ENCODE results near the gene STOML2.

Gene STOML2

DNA sequence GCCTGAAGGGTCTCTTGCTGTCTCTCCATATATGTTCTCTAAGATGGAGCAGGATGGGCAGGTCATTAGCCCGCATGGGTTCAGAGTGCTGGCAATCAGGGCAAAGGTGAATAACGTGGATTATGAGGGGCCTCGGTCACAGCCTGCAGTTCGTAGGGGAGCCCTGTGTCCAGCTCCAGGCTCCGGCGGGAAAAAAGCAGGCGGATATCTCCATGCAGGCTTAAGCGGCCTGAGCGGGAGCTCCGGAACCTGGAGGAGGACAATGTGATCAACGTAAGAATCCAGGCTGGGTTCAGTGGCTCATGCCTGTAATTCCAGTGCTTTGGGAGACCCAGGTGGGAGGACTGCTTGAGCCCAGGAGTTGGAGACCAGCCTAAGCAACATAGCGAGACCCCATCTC, 2.2 kb upstream of the STOML2 start:
- Histone ChIP-seq H2AFZ (ENCODE audit: insufficient read depth, low read length, poor library complexity) (no peak overlapping the region), H3K4ac (ENCODE audit: low read depth, low read length) (no peak overlapping the region), H2BK12ac (ENCODE audit: low read length) (no peak overlapping the region), H3K9me3 (ENCODE audit: insufficient read depth, low read depth, low read length) (no peaks in the 10 kb centered on the region), H4K8ac (ENCODE audit: low read depth, low read length) (no peak overlapping the region), H3K79me2 (ENCODE audit: control insufficient read depth, insufficient read depth, low read length, poor library complexity) (peaks cover 5% of the 10 kb centered on the region), H2AK5ac (ENCODE audit: low read length) (no peak overlapping the region), H3K36me3 (ENCODE audit: control insufficient read depth in 1 of 2, insufficient read depth in 2 of 2, low read length in 2 of 2) (peaks cover 56 to 59% of the 10 kb centered on the region in 2 experiments), H3K4me3 (ENCODE audit: low read depth, low read length) (no peak overlapping the region), H2BK120ac (ENCODE audit: insufficient read depth, low read length, poor library complexity) (no peak overlapping the region), H2BK5ac (ENCODE audit: low read depth, low read length, poor library complexity) (no peak overlapping the region), H3K14ac (ENCODE audit: low read length) (no peak overlapping the region), H3K4me2 (ENCODE audit: low read length) (no peak overlapping the region), H3K9ac (ENCODE audit: low read length) (no peak overlapping the region), H3K23ac (ENCODE audit: low read length) (no peak overlapping the region), H4K12ac (ENCODE audit: low read depth, low read length) (no peak overlapping the region), H3K27ac (ENCODE audit: low read depth, low read length) (no peak overlapping the region), H3K18ac (ENCODE audit: low read length) (no peak overlapping the region), H3K27me3 (ENCODE audit: insufficient read depth, low read length) (no peaks in the 10 kb centered on the region), H3K79me1 (ENCODE audit: low read length) (peaks cover 4% of the 10 kb centered on the region), H3K4me1 (ENCODE audit: control insufficient read depth in 1 of 2, insufficient read depth in 2 of 2, low read length in 2 of 2) (peaks cover 9 to 14% of the 10 kb centered on the region in 2 experiments), H4K91ac (ENCODE audit: low read depth, low read length) (no peak overlapping the region)
- no peak for DNase-seq
- WGBS (ENCODE audit: extremely low coverage, insufficient coverage, insufficient read length), result no CpG with 5 or more reads among the region's 12 CpGs

DNA sequence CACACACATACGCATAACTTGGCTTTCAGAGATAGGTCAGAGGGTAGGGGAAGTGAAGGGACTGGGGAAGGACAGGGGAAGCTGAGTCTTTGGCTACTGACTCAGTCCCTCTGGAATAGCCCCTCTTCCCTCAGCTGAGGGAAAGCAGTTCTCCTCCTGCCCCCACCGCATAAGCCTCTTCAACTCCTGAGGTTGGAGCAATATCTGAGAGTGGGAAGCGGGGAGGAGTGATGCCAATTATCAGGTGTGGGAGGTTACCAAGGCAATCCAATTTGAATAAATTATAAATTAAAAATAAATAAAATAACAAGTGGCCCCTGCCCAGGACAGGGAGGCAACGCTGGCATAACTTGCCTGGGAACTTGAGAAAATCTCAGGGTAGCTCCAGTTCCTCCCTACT, 1.7 kb upstream of the STOML2 start:
- Histone ChIP-seq H2BK12ac (ENCODE audit: low read length) (no peak overlapping the region), H3K23ac (ENCODE audit: low read length) (no peak overlapping the region), H2BK120ac (ENCODE audit: insufficient read depth, low read length, poor library complexity) (no peak overlapping the region), H3K79me1 (ENCODE audit: low read length) (peaks cover 4% of the 10 kb centered on the region), H2AFZ (ENCODE audit: insufficient read depth, low read length, poor library complexity) (no peak overlapping the region), H3K4me2 (ENCODE audit: low read length) (no peak overlapping the region), H2AK5ac (ENCODE audit: low read length) (no peak overlapping the region), H3K27ac (ENCODE audit: low read depth, low read length) (no peak overlapping the region), H3K14ac (ENCODE audit: low read length) (no peak overlapping the region), H3K9me3 (ENCODE audit: insufficient read depth, low read depth, low read length) (no peaks in the 10 kb centered on the region), H2BK5ac (ENCODE audit: low read depth, low read length, poor library complexity) (no peak overlapping the region), H3K9ac (ENCODE audit: low read length) (no peak overlapping the region), H4K8ac (ENCODE audit: low read depth, low read length) (no peak overlapping the region), H4K12ac (ENCODE audit: low read depth, low read length) (no peak overlapping the region), H3K18ac (ENCODE audit: low read length) (no peak overlapping the region), H3K4me3 (ENCODE audit: low read depth, low read length) (no peak overlapping the region), H3K79me2 (ENCODE audit: control insufficient read depth, insufficient read depth, low read length, poor library complexity) (peaks cover 5% of the 10 kb centered on the region), H3K36me3 (ENCODE audit: control insufficient read depth in 1 of 2, insufficient read depth in 2 of 2, low read length in 2 of 2) (peaks cover 59 to 64% of the 10 kb centered on the region in 2 experiments), H3K27me3 (ENCODE audit: insufficient read depth, low read length) (no peaks in the 10 kb centered on the region), H3K4me1 (ENCODE audit: control insufficient read depth in 1 of 2, insufficient read depth in 2 of 2, low read length in 2 of 2) (peaks cover 8 to 11% of the 10 kb centered on the region in 2 experiments), H4K91ac (ENCODE audit: low read depth, low read length) (no peak overlapping the region), H3K4ac (ENCODE audit: low read depth, low read length) (no peak overlapping the region)
- WGBS (ENCODE audit: extremely low coverage, insufficient coverage, insufficient read length), result no CpG with 5 or more reads among the region's 4 CpGs
- no peak for DNase-seq

DNA sequence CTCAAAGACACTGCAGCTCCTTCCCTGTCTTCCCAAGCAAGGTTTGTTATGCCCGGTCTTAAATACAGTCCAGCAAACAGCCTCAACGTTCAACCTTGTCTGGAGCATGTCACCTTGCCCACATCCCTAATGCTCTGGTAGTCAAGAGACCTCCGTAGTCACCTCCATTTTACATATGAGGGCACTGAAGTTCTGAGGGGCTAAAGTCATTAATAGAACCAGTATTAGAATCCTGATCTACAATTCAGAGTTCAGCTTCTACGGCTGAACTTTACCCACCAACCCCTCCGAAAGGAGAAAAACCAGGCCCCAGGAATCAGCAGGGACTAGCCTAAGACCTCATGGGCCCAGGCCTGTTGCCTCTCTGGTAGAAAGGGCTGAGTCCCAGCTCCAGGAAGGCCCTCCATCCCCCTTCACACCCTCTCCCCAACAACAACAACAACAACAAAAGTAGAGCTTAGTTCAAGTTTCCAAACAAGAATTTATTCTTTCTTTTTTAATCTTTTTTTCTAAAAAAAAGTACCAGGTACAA, 795 bp upstream of the STOML2 start:
- no peak overlapping the region for H3K9ac ChIP-seq (ENCODE audit: low read length)
- H3K4me3 ChIP-seq (ENCODE audit: low read depth, low read length), result peak overlapping the region; percentile 68
- no peak overlapping the region for H3K4ac ChIP-seq (ENCODE audit: low read depth, low read length)
- H3K4me2 ChIP-seq (ENCODE audit: low read length), result peak overlapping the region; percentile 96
- WGBS (ENCODE audit: extremely low coverage, insufficient coverage, insufficient read length), result no CpG with 5 or more reads among the region's 5 CpGs
- H3K18ac ChIP-seq (ENCODE audit: low read length), result no peak overlapping the region
- no peaks in the 10 kb centered on the region for H3K27me3 ChIP-seq (ENCODE audit: insufficient read depth, low read length)
- H2BK120ac ChIP-seq (ENCODE audit: insufficient read depth, low read length, poor library complexity), result no peak overlapping the region
- no peak overlapping the region for H3K14ac ChIP-seq (ENCODE audit: low read length)
- H3K4me1 ChIP-seq (ENCODE audit: control insufficient read depth in 1 of 2, insufficient read depth in 2 of 2, low read length in 2 of 2), result peaks cover 8 to 11% of the 10 kb centered on the region in 2 experiments
- no peak for DNase-seq
- peaks cover 4% of the 10 kb centered on the region for H3K79me1 ChIP-seq (ENCODE audit: low read length)
- no peak overlapping the region for H2BK12ac ChIP-seq (ENCODE audit: low read length)
- no peak overlapping the region for H4K12ac ChIP-seq (ENCODE audit: low read depth, low read length)
- H3K9me3 ChIP-seq (ENCODE audit: insufficient read depth, low read depth, low read length), result no peaks in the 10 kb centered on the region
- H4K91ac ChIP-seq (ENCODE audit: low read depth, low read length), result no peak overlapping the region
- no peak overlapping the region for H3K23ac ChIP-seq (ENCODE audit: low read length)
- H3K79me2 ChIP-seq (ENCODE audit: control insufficient read depth, insufficient read depth, low read length, poor library complexity), result peaks cover 5% of the 10 kb centered on the region
- H3K27ac ChIP-seq (ENCODE audit: low read depth, low read length), result no peak overlapping the region
- H4K8ac ChIP-seq (ENCODE audit: low read depth, low read length), result peak overlapping the region; percentile 71
- H3K36me3 ChIP-seq (ENCODE audit: control insufficient read depth in 1 of 2, insufficient read depth in 2 of 2, low read length in 2 of 2), result peaks cover 59 to 65% of the 10 kb centered on the region in 2 experiments
- no peak overlapping the region for H2AK5ac ChIP-seq (ENCODE audit: low read length)
- no peak overlapping the region for H2BK5ac ChIP-seq (ENCODE audit: low read depth, low read length, poor library complexity)
- H2AFZ ChIP-seq (ENCODE audit: insufficient read depth, low read length, poor library complexity), result no peak overlapping the region

DNA sequence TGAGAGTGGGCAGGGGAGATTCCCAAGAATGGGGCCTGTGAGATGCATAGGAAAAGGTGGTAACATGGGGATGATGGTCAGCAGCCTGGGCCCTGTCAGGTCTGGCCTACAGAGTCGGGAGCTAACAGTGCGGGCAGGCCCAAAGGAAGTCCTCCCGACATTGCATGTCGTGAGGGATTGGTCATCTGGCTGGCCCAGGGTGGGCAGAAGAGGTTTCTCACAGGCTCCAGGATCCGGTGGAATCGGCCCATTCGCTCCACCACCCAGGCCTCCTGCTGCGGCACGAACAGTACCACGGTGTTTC, 514 bp downstream of the STOML2 start:
- H3K4me2 ChIP-seq (ENCODE audit: low read length), result peak overlapping the region; percentile 96
- peak overlapping the region; percentile 25 for H2BK120ac ChIP-seq (ENCODE audit: insufficient read depth, low read length, poor library complexity)
- peak overlapping the region; percentile 93 for H4K8ac ChIP-seq (ENCODE audit: low read depth, low read length)
- no peak overlapping the region for H2BK12ac ChIP-seq (ENCODE audit: low read length)
- no peaks in the 10 kb centered on the region for H3K27me3 ChIP-seq (ENCODE audit: insufficient read depth, low read length)
- H4K91ac ChIP-seq (ENCODE audit: low read depth, low read length), result peak overlapping the region; percentile 77
- H3K14ac ChIP-seq (ENCODE audit: low read length), result peak overlapping the region; percentile 62
- peak overlapping the region; percentile 75 for H4K12ac ChIP-seq (ENCODE audit: low read depth, low read length)
- H3K23ac ChIP-seq (ENCODE audit: low read length), result no peak overlapping the region
- WGBS (ENCODE audit: extremely low coverage, insufficient coverage, insufficient read length), result no CpG with 5 or more reads among the region's 10 CpGs
- peaks cover 5% of the 10 kb centered on the region for H3K79me2 ChIP-seq (ENCODE audit: control insufficient read depth, insufficient read depth, low read length, poor library complexity)
- H3K18ac ChIP-seq (ENCODE audit: low read length), result peak overlapping the region; percentile 24
- H3K79me1 ChIP-seq (ENCODE audit: low read length), result peaks cover 4% of the 10 kb centered on the region
- DNase-seq, result no peak
- peaks cover 47 to 53% of the 10 kb centered on the region in 2 experiments for H3K36me3 ChIP-seq (ENCODE audit: control insufficient read depth in 1 of 2, insufficient read depth in 2 of 2, low read length in 2 of 2)
- peak overlapping the region; percentile 92 for H3K9ac ChIP-seq (ENCODE audit: low read length)
- H3K27ac ChIP-seq (ENCODE audit: low read depth, low read length), result no peak overlapping the region
- peak overlapping the region; percentile 66 for H3K4ac ChIP-seq (ENCODE audit: low read depth, low read length)
- peak overlapping the region; percentile 82 for H3K4me3 ChIP-seq (ENCODE audit: low read depth, low read length)
- H2AFZ ChIP-seq (ENCODE audit: insufficient read depth, low read length, poor library complexity), result peak overlapping the region; percentile 46
- no peaks in the 10 kb centered on the region for H3K9me3 ChIP-seq (ENCODE audit: insufficient read depth, low read depth, low read length)
- peaks cover 8 to 11% of the 10 kb centered on the region in 2 experiments for H3K4me1 ChIP-seq (ENCODE audit: control insufficient read depth in 1 of 2, insufficient read depth in 2 of 2, low read length in 2 of 2)
- H2AK5ac ChIP-seq (ENCODE audit: low read length), result peak overlapping the region; percentile 26
- peak overlapping the region; percentile 42 for H2BK5ac ChIP-seq (ENCODE audit: low read depth, low read length, poor library complexity)

All from trophoblast cell (in vitro differentiated cells and primary cell).